CD8-positive, alpha-beta memory T cell (primary cell): ENCODE measurements around the gene RORC. TPM values are rescaled to one million over a fixed set of nuclear protein-coding genes. Genes with fewer than 3 reads are reported as not detected.

Source experiments
- CTCF ChIA-PET: fragments of 350-600 bp; sonication (Branson Sonifier 250); formaldehyde crosslinking; loops from one replicate; lab custom pipeline; 2021; ENCODE audit warnings: antibody characterized with exemption; lab: Charles Lee
- POLR2A ChIA-PET: fragments of 350-600 bp; sonication (Branson Sonifier 250); formaldehyde crosslinking; loops from one replicate; lab custom pipeline; 2021; ENCODE audit warnings: antibody characterized with exemption; lab: Charles Lee
- DNase-seq, 5 donors: peaks; one replicate each; pipeline versions ENCODE4 v3.0.0 to v3.0.0-alpha.2; 2020 to 2022; ENCODE audit warnings: mixed read lengths in 1 of 5
- H3K27ac ChIP-seq: one replicate; pipeline ENCODE4 v1.7.0; 2013; ENCODE audit warnings: low read depth, mild to moderate bottlenecking, low read length, moderate library complexity
- H3K27me3 ChIP-seq: 2 replicates; pipeline ENCODE4 v1.7.0; 2013; ENCODE audit warnings: low read length, mild to moderate bottlenecking; ENCODE audit not compliant: insufficient read depth, poor library complexity, severe bottlenecking
- H3K36me3 ChIP-seq: 2 replicates; pipeline ENCODE4 v1.7.0; 2013; ENCODE audit warnings: mild to moderate bottlenecking, low read length, moderate library complexity; ENCODE audit not compliant: insufficient read depth
- H3K4me1 ChIP-seq: 2 replicates; pipeline ENCODE4 v1.7.0; 2013; ENCODE audit warnings: mild to moderate bottlenecking, low read length, moderate library complexity; ENCODE audit not compliant: insufficient read depth
- H3K4me3 ChIP-seq: 2 replicates; pipeline ENCODE4 v1.7.0; 2013; ENCODE audit warnings: mild to moderate bottlenecking, low read length
- H3K9me3 ChIP-seq: 2 replicates; pipeline ENCODE4 v1.7.0; 2013; ENCODE audit warnings: mild to moderate bottlenecking, low read length
- H3K27ac Mint-ChIP-seq, 8 donors: one replicate each; pipeline ENCODE4 v1.8.0; 2020 to 2021; ENCODE audit warnings: mixed read lengths in 8 of 8, mild to moderate bottlenecking in 6 of 8, inconsistent platforms in 3 of 8, moderate library complexity in 3 of 8
- H3K27me3 Mint-ChIP-seq, 2 donors: one replicate each; pipeline ENCODE4 v1.8.0; 2020 to 2021; ENCODE audit warnings: mixed read lengths in 2 of 2, mild to moderate bottlenecking in 1 of 2, moderate library complexity in 1 of 2
- H3K36me3 Mint-ChIP-seq, 3 donors: one replicate each; pipeline ENCODE4 v1.8.0; 2020 to 2021; ENCODE audit warnings: mixed read lengths in 3 of 3, inconsistent platforms in 1 of 3, mild to moderate bottlenecking in 1 of 3
- H3K4me1 Mint-ChIP-seq, 3 donors: one replicate each; pipeline ENCODE4 v1.8.0; 2020 to 2021; ENCODE audit warnings: mixed read lengths in 3 of 3, inconsistent platforms in 1 of 3, mild to moderate bottlenecking in 1 of 3
- H3K4me3 Mint-ChIP-seq, 7 donors: one replicate each; pipeline ENCODE4 v1.8.0; 2020 to 2021; ENCODE audit warnings: mixed read lengths in 7 of 7, mild to moderate bottlenecking in 6 of 7, moderate library complexity in 4 of 7, inconsistent platforms in 2 of 7
- H3K9me3 Mint-ChIP-seq, 5 donors: one replicate each; pipeline ENCODE4 v1.8.0; 2020 to 2022; ENCODE audit warnings: mixed read lengths in 5 of 5, mild to moderate bottlenecking in 3 of 5, moderate library complexity in 2 of 5, inconsistent platforms in 1 of 5
- polyA plus RNA-seq: library from polyadenylated mRNA; unstranded; fragments of 300-500 nt; fragmentation: Illumina TruSeq; gene quantifications from one replicate; pipeline ENCODE4 v1.2.3, GENCODE V29; 2021
- total RNA-seq, 2 experiments: library from RNA; stranded (reverse); gene quantifications; one replicate each; pipeline ENCODE4 v1.2.3, GENCODE V29; 2021

RORC gene
- total and polyA plus RNA-seq, 3 experiments from 2014 or later, result 1.3 to 46.4 (median 1.5) TPM

DNA sequence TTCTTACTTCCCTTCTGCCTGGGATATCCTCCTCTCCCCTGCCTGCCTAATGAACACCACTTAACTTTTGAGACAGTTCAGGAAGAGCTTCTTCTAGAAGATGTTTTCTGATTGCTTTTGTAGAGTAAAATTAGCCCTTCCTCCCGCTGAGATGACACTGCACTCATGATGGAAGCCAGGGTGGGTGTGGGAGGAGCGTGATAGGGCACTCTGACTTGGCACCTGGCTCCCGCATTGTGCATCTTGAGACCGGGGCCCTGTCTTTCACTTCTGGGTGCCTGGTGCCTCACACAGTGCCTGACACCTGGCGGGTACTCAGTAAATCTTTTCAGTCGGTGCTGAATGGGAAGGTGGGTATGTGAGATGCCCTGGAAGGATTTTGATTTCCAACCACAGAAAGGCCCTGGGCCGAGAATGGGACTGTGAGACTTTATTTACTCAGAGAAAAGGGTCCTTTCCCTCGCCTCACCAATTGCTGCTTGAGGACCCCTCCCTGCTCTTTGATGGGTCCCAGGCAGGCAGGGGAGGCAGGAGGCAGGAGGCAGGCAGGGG, 15.2 kb upstream of the RORC start:
- Histone ChIP-seq H3K27ac (no peak overlapping the region), H3K4me1 (no peaks in the 10 kb centered on the region), H3K27me3 (no peaks in the 10 kb centered on the region), H3K4me3 (no peak overlapping the region), H3K36me3 (no peaks in the 10 kb centered on the region), H3K9me3 (no peaks in the 10 kb centered on the region)
- no peaks in the 10 kb centered on the region for H3K9me3 Mint-ChIP-seq
- H3K27me3 Mint-ChIP-seq, result peaks cover 0 to 3% of the 10 kb centered on the region in 2 donors
- peaks cover 23 to 41% (median 26%) of the 10 kb centered on the region in 3 donors for H3K4me1 Mint-ChIP-seq
- peak overlapping the region; percentile 8 to 96 (median 74) for H3K27ac Mint-ChIP-seq
- CTCF ChIA-PET, result interaction anchor here (2.2 kb wide), 1 partner anchor 10 kb away, joined by 12 read pairs; no protein-coding TSS in a partner anchor
- no peak for DNase-seq
- POLR2A ChIA-PET, result no interaction called here
- H3K36me3 Mint-ChIP-seq, result peaks cover 0 to 6% (median 0%) of the 10 kb centered on the region in 3 donors
- no peak overlapping the region for H3K4me3 Mint-ChIP-seq

DNA sequence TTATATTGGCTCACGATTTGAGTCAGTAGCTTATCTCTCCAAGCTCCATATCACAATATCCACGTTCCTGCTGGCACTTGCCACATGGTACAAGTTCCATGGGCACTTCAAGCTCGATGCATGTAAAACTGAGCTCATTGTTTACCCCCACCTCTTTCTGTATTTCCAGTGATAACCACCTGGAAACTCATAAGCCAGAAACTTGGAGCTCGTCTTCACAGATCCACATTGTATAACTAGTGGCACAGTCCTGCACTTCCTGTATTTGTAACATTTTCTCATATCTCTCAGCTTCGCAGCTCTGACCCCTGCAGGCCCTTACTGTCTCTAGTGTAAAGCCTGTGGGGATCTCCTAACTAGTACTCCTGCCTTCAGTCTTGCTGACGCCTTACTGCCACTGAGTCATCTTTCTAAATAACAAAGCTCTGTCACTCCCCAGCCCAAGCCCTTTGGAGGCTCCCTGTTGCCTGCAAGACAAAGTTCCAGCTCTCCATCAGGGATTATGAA, 14.5 kb upstream of the RORC start:
- H3K4me1 ChIP-seq, result no peaks in the 10 kb centered on the region
- H3K4me1 Mint-ChIP-seq, result peaks cover 26 to 47% (median 26%) of the 10 kb centered on the region in 3 donors
- no peaks in the 10 kb centered on the region for H3K36me3 ChIP-seq
- H3K27me3 ChIP-seq, result no peaks in the 10 kb centered on the region
- H3K4me3 Mint-ChIP-seq, result no peak overlapping the region
- ChIA-PET CTCF (interaction anchor here (2.2 kb wide), 1 partner anchor 10 kb away, joined by 12 read pairs; no protein-coding TSS in a partner anchor), POLR2A (no interaction called here)
- H3K27ac Mint-ChIP-seq, result peak overlapping the region; percentile 8 to 96 (median 74)
- no peaks in the 10 kb centered on the region for H3K9me3 Mint-ChIP-seq
- peaks cover 0 to 6% (median 0%) of the 10 kb centered on the region in 3 donors for H3K36me3 Mint-ChIP-seq
- no peak overlapping the region for H3K27ac ChIP-seq
- H3K27me3 Mint-ChIP-seq, result peaks cover 0 to 3% of the 10 kb centered on the region in 2 donors
- no peak for DNase-seq
- no peak overlapping the region for H3K4me3 ChIP-seq
- H3K9me3 ChIP-seq, result no peaks in the 10 kb centered on the region

DNA sequence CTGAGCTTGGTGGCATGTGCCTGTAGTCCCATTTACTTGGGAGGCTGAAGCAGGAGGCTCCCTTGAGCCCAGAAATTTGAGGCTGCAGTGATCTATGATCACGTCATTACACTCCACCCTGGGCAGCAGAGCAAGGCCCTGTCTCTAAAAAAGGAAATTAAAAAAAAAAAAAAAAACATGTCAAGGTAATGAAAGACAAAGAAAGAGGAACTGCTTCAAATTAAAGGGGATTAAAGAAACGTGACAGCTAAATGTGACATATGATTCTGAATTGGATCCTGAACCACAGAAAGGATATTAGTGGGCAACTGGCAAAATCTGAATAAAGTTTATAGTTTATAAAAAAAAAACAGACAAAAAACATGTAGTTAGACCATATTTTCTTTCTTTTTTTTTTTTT, 11.8 kb upstream of the RORC start:
- Mint-ChIP-seq H3K27me3 (peaks cover 0 to 3% of the 10 kb centered on the region in 2 donors), H3K4me1 (peaks cover 33 to 59% (median 38%) of the 10 kb centered on the region in 3 donors), H3K4me3 (no peak overlapping the region), H3K36me3 (peaks cover 0 to 9% (median 0%) of the 10 kb centered on the region in 3 donors), H3K9me3 (no peaks in the 10 kb centered on the region), H3K27ac (peak overlapping the region in 3 of 8 donors; percentile 11 to 64 (median 42))
- Histone ChIP-seq H3K4me1 (peaks cover 20% of the 10 kb centered on the region), H3K9me3 (no peaks in the 10 kb centered on the region), H3K27me3 (no peaks in the 10 kb centered on the region), H3K27ac (no peak overlapping the region), H3K36me3 (no peaks in the 10 kb centered on the region), H3K4me3 (no peak overlapping the region)
- no peak for DNase-seq
- ChIA-PET POLR2A (no interaction called here), CTCF (no interaction called here)

DNA sequence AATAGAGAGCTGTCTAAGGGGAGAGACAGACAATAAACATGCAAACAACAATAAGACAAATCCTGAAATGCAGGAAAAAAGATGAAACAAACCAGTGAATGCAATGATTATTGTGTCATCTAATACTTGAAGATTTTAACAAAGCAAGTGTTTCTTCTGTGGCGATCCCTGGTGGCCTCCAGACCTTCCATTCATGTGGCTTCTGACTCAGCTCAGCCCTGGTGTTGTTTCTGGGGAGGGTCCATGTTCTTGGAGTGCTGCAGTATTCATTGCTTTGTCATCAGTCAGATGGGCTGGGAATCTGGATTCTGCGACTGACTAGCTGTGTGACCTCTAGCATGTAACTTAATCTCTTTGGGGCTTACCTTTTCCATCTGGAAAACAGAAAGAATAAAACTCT, 9.5 kb upstream of the RORC start:
- peak overlapping the region in 2 of 7 donors; percentile 42 to 82 for H3K4me3 Mint-ChIP-seq
- no peaks in the 10 kb centered on the region for H3K9me3 Mint-ChIP-seq
- no peak overlapping the region for H3K27ac ChIP-seq
- H3K27me3 Mint-ChIP-seq, result no peaks in the 10 kb centered on the region
- no peaks in the 10 kb centered on the region for H3K9me3 ChIP-seq
- CTCF ChIA-PET, result interaction anchor here (2.5 kb wide), 1 partner anchor 160 kb away, joined by 12 read pairs; no protein-coding TSS in a partner anchor
- peaks cover 36% of the 10 kb centered on the region for H3K4me1 ChIP-seq
- no peak for DNase-seq
- peaks cover 39 to 66% (median 44%) of the 10 kb centered on the region in 3 donors for H3K4me1 Mint-ChIP-seq
- no peaks in the 10 kb centered on the region for H3K36me3 ChIP-seq
- H3K36me3 Mint-ChIP-seq, result peaks cover 0 to 8% (median 0%) of the 10 kb centered on the region in 3 donors
- peak overlapping the region in 7 of 8 donors; percentile 67 to 94 (median 91) for H3K27ac Mint-ChIP-seq
- no peaks in the 10 kb centered on the region for H3K27me3 ChIP-seq
- no peak overlapping the region for H3K4me3 ChIP-seq
- POLR2A ChIA-PET, result interaction anchor here (0.6 kb wide), 1 partner anchor 1902 kb away, joined by 4 read pairs; no protein-coding TSS in a partner anchor

DNA sequence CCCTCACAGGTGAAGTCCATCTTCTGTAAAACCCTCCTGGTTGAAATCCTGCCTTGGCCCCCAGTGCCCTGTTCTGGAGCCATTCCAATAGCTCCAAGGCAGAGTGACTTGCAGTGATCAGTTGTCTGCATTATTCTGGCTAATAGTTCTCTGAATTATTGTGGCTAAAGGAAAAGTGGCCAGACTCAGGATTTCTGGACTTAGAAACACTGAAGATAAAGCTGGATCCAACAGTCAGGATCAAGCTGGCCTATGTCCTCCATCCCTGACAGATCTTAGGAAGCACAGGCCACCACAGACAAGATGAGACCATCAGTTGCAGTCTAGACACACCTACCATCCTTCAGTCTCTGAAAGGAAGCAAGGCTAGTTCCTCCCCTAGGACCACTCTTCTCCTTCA, 8.8 kb upstream of the RORC start:
- ChIA-PET CTCF (interaction anchor here (1.0 to 2.5 kb wide), 3 partner anchors 51 to 161 kb away, joined by 3 to 12 read pairs (median 4); no protein-coding TSS in a partner anchor), POLR2A (interaction anchor here (0.6 to 1.4 kb wide), 3 partner anchors 208 to 441 kb away, joined by 4 read pairs; partner anchors contain the start of gene PSMB4)
- Mint-ChIP-seq H3K9me3 (no peaks in the 10 kb centered on the region), H3K4me1 (peaks cover 42 to 65% (median 44%) of the 10 kb centered on the region in 3 donors), H3K27me3 (peaks cover 0 to 1% of the 10 kb centered on the region in 2 donors), H3K36me3 (peaks cover 0 to 6% (median 0%) of the 10 kb centered on the region in 3 donors), H3K27ac (peak overlapping the region; percentile 67 to 94 (median 91)), H3K4me3 (peak overlapping the region; percentile 81 to 96 (median 87))
- no peaks in the 10 kb centered on the region for H3K9me3 ChIP-seq
- H3K4me1 ChIP-seq, result peaks cover 36% of the 10 kb centered on the region
- no peaks in the 10 kb centered on the region for H3K27me3 ChIP-seq
- H3K36me3 ChIP-seq, result no peaks in the 10 kb centered on the region
- H3K4me3 ChIP-seq, result peak overlapping the region; percentile 74
- H3K27ac ChIP-seq, result peak overlapping the region; percentile 67
- DNase-seq, result no peak

DNA sequence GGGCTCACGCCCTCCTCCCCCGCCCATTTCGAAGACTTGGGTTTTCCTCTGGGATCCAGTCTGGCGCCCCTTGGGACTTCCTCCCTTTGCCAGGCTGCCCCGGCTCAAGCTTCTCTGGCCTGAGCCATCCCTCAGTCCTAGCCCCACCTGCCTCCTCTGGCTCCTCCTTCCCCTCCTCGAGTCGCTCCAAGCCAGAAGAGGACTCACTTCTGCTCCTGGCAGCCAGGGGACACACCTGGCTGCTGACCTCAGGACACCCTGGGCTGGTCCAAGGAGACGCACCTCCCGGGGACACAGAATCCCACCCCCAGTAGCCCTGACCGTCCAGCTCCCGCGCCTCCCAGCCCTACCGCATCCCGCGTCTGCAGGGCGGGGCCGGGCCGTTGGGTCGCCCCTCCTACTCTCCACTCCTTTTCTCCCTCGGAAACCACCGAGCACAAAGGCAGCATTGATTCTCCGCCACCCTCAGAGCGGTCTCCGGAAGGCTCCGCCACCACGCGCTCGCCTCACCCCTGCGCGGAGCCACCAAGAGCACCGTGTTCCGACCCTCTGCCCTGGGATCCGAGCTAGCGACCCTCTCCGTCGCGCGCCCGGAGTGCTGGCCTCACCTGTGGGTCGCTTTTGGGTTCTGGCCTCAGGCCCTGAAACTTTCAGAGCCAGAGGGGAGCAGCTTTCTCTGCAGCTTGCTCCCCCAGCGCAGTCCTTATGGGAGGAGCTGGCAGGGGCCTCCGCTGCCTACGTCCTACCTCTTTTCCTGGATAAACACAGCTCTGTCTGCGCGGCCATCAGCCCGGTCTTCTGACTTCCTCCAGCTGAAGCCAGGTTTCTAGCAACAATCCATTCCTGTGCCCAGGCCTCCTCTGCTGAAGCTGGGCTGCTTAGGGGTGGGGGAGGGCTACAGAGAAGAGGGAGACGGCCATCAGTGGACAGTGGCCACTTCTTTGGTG, 8.1 kb upstream of the RORC start, which contains the start of gene C2CD4D:
Gene C2CD4D (minus strand): TSS at position 364 of the 947 bp plus-strand sequence. CDS start 831 bp downstream, outside the sequence.
- CTCF ChIA-PET, result interaction anchor here (1.0 to 2.5 kb wide), 4 partner anchors 50 to 246 kb away, joined by 3 to 12 read pairs (median 4); no protein-coding TSS in a partner anchor
- H3K36me3 ChIP-seq, result no peaks in the 10 kb centered on the region
- peak within 1 kb of the TSS; percentile 67 to 94 (median 91) for H3K27ac Mint-ChIP-seq
- DNase-seq, result peak; percentile 59 to 77 (median 69)
- H3K27me3 ChIP-seq, result no peaks in the 10 kb centered on the region
- peaks cover 0 to 3% (median 0%) of the 10 kb centered on the region in 3 donors for H3K36me3 Mint-ChIP-seq
- peak within 1 kb of the TSS; percentile 67 for H3K27ac ChIP-seq
- H3K9me3 ChIP-seq, result no peaks in the 10 kb centered on the region
- H3K27me3 Mint-ChIP-seq, result peaks cover 0 to 1% of the 10 kb centered on the region in 2 donors
- H3K4me1 ChIP-seq, result peaks cover 36% of the 10 kb centered on the region
- no peaks in the 10 kb centered on the region for H3K9me3 Mint-ChIP-seq
- H3K4me1 Mint-ChIP-seq, result peaks cover 45 to 60% (median 47%) of the 10 kb centered on the region in 3 donors
- peak within 1 kb of the TSS; percentile 74 for H3K4me3 ChIP-seq
- POLR2A ChIA-PET, result interaction anchor here (0.6 to 1.4 kb wide), 4 partner anchors 80 to 1943 kb away, joined by 3 to 5 read pairs (median 4); partner anchors contain the start of gene PSMB4
- H3K4me3 Mint-ChIP-seq, result peak within 1 kb of the TSS; percentile 81 to 96 (median 87)

DNA sequence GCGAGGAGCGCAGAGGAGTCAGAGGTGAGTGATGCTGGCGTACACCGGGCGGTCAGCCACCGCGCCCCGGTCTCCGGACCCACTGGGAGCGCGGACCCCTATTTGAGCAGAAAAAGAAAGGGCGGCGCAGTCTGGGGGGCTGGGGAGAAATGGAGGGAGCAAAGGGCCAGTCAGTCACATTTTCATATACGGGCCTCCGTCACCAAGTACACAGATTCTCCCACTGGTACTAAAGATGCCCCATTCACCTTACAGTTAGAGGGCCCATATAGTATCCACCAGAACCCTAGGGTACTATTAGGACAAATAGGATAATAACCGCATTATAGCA, 7.4 kb upstream of the RORC start:
- POLR2A ChIA-PET, result interaction anchor here (0.6 to 1.4 kb wide), 3 partner anchors 79 to 1944 kb away, joined by 3 to 5 read pairs (median 4); no protein-coding TSS in a partner anchor
- Histone ChIP-seq H3K4me1 (peaks cover 42% of the 10 kb centered on the region), H3K36me3 (no peaks in the 10 kb centered on the region)

More for the DNA sequence above, 7.4 kb upstream of the RORC start:
- H3K27ac Mint-ChIP-seq, result peak overlapping the region; percentile 67 to 94 (median 91)
- peaks cover 0 to 1% of the 10 kb centered on the region in 2 donors for H3K27me3 Mint-ChIP-seq
- H3K27ac ChIP-seq, result peak overlapping the region; percentile 67
- H3K9me3 ChIP-seq, result no peaks in the 10 kb centered on the region
- no peak for DNase-seq
- no peaks in the 10 kb centered on the region for H3K27me3 ChIP-seq
- H3K36me3 Mint-ChIP-seq, result peaks cover 0 to 3% (median 0%) of the 10 kb centered on the region in 3 donors
- H3K4me3 ChIP-seq, result peak overlapping the region; percentile 74
- H3K4me3 Mint-ChIP-seq, result peak overlapping the region; percentile 81 to 96 (median 87)
- H3K4me1 Mint-ChIP-seq, result peaks cover 45 to 60% (median 54%) of the 10 kb centered on the region in 3 donors
- no peaks in the 10 kb centered on the region for H3K9me3 Mint-ChIP-seq
- CTCF ChIA-PET, result interaction anchor here (1.0 kb wide), 1 partner anchor 245 kb away, joined by 4 read pairs; no protein-coding TSS in a partner anchor
